GM12801 (cell line): ENCODE data around the gene SLC8A1.

Source experiments
- TF ChIP-seq, protein P1 (sequence below): IDR thresholded peaks from one replicate; pipeline ENCODE4 v1.5.1; 2011; ENCODE audit warnings: control low read depth; ENCODE audit not compliant: insufficient read length; ENCODE audit errors: extremely low read depth

The SLC8A1 gene

DNA sequence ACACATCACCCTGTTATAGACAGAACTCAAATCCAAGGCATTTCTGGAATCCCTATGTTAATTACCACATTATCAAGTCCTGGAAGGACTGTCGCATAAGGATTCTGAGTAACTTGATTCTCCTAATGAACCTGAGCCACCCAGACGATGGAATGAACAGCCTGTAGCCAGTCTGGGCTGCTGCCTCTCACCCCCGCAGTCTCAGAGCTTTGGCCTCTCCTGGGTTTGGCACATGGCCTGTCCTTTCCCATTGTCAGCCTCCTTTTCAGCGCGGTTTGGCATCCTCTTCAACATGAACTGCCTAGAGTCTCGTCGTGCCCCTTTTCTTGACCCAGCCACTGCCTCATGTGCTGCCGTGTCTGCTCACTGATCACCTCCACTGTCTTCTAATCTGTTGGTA lies 147.6 kb downstream of the SLC8A1 start:
- TF ChIP-seq, protein P1, sequence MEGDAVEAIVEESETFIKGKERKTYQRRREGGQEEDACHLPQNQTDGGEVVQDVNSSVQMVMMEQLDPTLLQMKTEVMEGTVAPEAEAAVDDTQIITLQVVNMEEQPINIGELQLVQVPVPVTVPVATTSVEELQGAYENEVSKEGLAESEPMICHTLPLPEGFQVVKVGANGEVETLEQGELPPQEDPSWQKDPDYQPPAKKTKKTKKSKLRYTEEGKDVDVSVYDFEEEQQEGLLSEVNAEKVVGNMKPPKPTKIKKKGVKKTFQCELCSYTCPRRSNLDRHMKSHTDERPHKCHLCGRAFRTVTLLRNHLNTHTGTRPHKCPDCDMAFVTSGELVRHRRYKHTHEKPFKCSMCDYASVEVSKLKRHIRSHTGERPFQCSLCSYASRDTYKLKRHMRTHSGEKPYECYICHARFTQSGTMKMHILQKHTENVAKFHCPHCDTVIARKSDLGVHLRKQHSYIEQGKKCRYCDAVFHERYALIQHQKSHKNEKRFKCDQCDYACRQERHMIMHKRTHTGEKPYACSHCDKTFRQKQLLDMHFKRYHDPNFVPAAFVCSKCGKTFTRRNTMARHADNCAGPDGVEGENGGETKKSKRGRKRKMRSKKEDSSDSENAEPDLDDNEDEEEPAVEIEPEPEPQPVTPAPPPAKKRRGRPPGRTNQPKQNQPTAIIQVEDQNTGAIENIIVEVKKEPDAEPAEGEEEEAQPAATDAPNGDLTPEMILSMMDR = no peak

DNA sequence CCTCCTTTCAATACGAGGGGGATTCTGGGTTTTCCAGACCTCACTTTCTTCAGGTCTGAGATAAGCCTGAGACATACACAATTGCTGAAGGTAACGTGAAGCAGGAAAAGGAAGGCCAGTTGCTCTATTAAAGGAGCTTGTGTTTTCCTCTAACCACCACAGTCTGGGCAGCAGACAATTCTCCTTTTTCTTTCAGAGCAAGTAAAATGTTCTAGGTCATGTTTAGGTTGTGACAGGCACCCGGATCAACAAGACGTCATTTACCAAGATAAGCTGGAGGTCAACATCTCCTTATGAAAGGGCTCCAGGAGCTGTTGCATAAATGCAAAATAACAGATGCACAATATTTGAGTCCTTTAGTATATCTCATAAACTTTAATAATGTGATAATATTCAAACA lies 148.1 kb downstream of the SLC8A1 start:
- TF ChIP-seq, protein P1 = no peak

DNA sequence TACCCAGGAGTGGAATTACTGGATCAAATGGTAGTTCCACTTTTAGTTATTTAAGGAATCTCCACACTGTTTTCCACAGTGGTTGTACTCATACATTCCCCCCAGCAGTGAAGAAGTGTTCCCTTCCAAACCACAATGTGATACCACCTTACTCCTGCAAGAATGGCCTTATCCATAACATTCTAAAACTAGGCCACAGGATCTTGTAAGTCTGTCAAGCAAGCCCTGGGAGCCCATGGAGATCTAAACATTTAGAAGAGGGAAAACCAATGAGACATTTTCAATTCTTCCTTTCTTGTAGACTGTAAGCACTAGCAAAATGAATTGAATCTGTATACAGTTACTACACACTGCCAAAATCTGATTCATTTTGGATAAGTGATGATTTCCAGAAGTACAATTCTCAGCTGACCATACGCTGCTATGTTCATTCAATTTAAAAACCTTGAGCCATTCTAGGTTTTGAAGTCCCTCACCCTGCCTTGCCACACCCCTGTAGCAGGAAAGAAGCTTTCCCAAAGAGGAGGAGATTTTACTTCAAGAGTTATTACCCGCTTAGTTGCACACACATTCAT lies 149.1 kb downstream of the SLC8A1 start:
- TF ChIP-seq, protein P1 = no peak

DNA sequence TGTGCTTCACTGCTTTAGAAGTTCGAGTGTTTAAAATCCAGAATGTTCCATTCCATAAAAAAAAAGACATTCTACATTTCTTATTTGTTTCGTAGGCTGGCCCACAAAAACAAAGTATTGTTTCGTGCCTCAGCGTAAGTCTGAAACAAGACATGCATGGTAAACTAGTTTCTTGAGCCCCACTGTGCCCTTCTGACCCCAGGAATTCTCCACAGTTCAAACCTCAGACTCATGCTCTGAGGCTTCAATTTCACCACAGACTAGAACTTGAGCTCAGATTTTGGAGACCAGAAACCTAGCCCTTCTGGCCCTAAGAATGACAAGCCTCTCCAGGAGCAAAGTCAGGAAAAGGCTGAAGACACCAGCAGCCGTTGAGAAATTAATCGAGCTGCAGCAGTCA lies 151.5 kb downstream of the SLC8A1 start:
- TF ChIP-seq, protein P1 = no peak

DNA sequence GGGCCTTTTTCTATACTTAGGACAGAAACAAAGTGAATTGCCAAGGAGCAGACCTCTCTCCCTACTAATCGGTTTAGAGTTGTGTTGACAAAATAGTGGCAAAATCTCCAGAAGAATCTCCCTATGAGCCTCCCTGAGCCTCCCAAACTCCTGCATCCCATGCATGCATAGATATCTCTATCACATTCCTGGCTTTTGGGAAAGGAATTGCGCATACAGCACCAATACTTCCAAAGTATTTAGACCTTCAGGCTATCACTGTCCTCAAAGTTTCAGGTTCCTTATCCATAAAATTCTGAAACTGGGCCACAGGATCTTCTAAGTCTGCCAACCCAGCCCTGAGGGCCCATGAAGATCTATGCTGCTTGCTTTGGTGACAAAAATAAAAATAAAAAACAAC lies 152.1 kb downstream of the SLC8A1 start:
- TF ChIP-seq, protein P1 = no peak

DNA sequence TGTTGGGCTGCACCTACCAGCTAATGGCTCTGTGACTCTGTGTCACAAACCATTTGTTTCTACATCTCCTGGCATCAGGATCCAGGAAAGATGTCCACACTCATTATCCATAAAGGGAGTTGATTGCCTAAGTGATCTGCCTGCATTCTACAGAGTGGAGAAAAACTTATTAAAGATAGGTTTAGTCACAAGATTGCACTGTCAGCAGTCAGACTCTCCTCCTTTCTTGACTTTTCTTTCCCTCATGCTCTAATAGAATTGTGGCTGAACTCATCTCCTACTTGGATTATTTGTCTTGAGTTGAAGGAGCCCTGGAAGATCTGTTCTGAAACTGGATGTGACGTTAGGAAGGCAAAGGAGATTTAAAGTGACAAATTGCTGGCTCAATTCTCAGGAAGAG lies 152.7 kb downstream of the SLC8A1 start:
- TF ChIP-seq, protein P1 = no peak

DNA sequence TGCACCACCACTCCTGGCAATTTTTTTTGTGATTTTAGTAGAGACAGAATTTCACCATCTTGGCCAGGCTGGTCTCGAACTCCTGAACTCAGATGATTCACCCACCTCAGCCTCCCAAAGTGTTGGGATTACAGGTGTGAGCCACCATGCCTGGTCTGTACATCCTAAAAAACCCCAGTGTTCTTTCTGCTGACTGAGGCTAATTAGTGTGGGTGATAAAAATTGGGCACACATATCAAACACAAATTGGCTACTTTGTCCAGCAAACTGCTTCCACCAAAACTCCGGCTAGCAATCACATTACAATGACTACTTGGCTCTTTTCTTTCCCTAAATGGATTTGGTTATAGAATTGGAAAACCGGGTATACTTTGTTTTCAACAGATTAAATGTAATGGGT lies 153.9 kb downstream of the SLC8A1 start:
- TF ChIP-seq, protein P1 = no peak
